HG03575 (cell line): Measurements from ENCODE around the gene MAMDC4.
"Not testable (repeated sequence)": the region's sequence is repeated elsewhere in the genome, so short reads cannot be mapped to it uniquely, and the experiment has no call there.

Experiments used
- ATAC-seq: cut with Tn5 transposase; IDR thresholded peaks from one replicate; pipeline ENCODE4 v1.9.1; 2021; ENCODE audit not compliant: unreplicated experiment, insufficient number of reproducible peaks, low FRiP score; ENCODE audit errors: extremely low read depth

Gene MAMDC4

DNA sequence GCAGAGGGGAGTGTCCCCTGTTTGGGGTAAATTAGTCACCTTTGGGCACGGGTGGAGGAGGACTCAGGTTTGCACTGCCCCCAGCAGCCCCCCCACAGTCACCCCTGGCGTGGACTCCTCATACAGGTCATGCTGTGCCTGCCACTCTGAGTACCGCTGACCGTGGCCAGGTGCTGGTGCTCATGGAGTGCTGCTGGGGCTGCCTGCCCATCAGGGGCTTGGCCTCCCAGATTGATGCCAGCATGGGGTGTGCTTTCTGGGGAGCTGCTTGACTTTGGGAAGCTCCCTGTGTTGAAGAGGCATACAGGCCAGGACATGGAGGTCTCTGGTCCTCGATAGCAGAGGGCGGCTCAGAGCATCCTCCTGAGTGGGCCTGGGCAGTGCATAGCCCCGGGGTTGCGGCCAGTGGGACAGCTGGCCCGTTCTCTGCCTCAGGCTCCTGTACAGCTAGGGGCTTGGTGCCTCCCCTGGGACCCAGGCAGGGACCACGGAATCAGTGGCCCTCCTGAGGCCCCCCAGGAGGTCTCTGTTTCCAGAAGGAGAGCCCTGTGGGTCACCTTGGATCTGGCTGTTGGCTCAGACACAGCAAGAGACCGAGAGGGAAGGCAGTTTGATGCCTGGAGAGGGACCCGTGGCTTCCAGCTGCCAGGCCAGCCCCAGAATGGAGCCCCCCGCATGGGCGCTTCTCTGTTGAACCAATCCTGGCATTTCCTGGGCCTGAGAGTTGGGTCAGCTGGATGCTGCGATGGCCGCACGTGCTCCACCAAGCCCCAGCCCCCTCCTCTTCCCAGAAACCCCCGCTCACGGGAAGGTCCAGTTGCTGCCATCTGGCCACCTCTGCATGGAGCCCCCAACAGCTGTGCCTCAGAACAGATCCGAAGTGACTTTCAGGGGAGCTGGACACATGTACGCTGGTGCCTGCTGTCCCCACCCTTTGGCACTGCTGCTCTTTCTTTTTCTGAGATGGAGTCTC is 15.9 kb upstream of the MAMDC4 start:
- no peak for ATAC-seq

DNA sequence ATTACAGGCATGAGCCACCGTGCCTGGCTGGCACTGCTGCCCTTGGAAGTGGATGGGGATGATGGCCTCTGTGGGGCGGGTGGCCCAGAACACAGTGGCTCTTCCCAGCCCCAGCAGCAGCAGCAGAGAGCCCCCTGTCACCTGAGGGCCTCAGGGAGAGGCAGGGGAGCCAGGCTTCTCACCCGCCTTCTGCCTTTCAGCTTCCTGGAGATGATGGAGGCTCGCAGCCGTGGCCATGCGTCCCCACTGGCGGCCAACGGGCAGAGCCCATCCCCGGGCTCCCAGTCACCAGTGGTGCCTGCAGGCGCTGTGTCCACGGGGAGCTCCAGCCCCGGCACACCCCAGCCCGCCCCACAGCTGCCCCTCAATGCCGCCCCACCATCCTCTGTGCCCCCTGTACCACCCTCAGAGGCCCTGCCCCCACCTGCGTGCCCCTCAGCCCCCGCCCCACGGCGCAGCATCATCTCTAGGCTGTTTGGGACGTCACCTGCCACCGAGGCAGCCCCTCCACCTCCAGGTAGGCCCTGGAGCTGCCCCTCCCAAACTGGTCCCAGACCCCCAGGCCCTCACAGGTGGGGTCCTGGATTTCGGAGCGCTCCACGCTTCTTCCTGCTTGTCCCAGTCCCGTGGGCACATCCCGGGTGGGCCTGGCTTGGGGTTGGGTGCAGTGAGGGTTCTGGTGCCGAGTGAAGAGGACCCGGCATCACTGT is 14.8 kb upstream of the MAMDC4 start:
- ATAC-seq = no peak

DNA sequence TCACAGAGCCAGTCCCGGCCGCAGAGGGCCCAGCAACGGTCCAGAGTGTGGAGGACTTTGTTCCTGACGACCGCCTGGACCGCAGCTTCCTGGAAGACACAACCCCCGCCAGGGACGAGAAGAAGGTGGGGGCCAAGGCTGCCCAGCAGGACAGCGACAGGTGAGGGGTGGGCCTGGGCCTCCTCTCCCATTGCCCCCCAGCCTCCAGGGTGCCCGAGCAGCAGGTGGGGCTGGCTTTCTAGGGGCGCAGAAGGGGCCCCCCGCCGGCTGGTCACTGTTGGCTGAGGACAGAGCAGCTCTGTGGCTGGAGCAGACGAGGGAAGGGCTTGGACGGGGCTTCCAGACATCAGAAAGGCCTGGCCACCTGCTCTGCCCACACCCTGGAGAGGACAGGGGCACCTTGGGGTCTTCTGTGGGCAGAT is 14.3 kb upstream of the MAMDC4 start:
- ATAC-seq = not testable (repeated sequence)

DNA sequence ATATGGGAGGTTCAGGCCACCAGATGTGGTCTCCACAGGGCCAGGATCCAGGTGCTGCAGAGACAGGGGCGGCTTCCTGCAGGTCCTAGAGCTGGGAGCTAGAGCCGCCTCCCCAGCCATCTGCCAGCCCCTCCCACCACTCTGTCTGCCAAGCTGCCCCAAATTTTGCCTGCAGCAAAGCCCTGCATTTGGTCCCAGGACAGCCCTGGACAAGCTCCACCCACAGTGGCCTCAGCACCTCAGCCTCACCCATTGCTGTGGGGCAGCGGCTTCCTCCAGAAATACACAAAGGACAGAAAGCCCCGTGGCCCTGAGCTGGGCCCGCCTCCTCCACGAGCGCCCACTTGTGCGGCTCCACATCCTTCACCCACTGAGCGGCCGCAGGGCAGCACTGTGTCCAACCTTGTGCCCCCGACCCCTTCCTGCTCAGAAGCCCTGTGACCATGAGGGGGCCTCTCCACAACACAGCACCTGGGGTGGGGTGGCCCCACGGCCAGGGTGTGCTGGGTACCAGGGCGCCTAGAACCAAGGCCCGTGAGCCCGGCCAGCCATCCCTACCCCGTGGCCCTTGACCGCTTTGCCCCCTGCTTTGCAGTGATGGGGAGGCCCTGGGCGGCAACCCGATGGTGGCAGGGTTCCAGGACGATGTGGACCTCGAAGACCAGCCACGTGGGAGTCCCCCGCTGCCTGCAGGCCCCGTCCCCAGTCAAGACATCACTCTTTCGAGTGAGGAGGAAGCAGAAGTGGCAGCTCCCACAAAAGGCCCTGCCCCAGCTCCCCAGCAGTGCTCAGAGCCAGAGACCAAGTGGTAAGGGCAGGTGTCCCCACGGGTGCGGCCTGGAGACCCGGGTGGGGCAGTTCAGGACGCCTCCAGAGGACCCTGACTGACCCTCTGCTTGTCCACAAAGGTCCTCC is 13.6 kb upstream of the MAMDC4 start:
- no peak for ATAC-seq

DNA sequence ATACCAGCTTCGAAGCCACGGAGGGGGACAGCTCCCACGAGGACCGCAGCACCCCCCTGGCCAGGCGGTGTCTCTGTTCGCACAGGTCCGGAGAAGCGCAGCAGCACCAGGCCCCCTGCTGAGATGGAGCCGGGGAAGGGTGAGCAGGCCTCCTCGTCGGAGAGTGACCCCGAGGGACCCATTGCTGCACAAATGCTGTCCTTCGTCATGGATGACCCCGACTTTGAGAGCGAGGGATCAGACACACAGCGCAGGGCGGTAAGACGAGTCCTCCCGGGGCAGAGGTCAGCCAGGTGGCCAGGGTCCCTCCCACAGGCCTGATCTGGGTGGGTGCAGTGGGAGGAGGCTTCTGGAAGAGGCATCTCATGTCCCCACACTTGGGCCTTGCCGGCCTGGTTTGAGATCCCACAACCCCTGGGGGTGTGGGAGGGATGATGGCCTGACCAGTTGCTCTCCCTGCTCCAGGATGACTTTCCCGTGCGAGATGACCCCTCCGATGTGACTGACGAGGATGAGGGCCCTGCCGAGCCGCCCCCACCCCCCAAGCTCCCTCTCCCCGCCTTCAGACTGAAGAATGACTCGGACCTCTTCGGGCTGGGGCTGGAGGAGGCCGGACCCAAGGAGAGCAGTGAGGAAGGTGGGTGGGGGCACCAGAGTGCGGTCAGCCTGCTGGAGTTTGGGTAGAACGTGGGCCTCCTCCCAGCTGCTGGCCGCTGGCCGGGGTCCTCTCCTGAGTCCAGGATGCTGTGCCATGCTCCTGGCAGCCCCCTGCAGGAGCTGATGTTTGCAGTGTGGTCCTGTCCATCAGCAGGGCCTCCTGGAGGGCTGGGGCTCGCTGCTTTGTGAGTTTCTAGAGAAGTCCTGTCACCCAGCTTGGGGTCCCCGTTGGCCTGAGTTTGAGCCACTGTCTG is 12.7 kb upstream of the MAMDC4 start:
- ATAC-seq = no peak

DNA sequence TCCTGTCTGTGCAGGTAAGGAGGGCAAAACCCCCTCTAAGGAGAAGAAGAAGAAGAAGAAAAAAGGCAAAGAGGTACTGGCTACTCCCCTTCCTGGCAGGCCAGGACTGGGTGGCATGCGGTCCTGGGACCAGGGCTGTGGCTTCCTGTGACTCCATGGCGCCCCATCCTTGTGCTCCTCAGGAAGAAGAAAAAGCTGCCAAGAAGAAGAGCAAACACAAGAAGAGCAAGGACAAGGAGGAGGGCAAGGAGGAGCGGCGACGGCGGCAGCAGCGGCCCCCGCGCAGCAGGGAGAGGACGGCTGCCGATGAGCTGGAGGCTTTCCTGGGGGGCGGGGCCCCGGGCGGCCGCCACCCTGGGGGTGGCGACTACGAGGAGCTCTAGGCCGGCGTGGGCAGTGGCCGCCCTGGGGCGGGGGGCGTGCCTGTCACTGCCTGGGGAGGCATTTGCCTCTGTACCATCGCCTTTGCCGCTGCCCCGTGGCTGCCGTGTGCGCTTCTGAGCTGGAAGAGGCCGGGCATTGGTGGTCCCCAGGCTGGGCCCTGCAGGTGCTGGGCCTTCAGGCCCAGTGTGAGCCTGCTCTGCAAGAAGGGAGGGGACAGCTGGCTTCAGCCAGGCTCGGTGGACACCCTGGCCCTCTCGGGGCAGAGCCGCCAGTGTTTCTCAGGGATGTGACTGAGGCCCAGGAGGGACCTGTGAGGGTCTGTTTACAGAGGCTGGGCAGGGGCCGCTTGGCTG is 11.8 kb upstream of the MAMDC4 start:
- ATAC-seq = no peak

DNA sequence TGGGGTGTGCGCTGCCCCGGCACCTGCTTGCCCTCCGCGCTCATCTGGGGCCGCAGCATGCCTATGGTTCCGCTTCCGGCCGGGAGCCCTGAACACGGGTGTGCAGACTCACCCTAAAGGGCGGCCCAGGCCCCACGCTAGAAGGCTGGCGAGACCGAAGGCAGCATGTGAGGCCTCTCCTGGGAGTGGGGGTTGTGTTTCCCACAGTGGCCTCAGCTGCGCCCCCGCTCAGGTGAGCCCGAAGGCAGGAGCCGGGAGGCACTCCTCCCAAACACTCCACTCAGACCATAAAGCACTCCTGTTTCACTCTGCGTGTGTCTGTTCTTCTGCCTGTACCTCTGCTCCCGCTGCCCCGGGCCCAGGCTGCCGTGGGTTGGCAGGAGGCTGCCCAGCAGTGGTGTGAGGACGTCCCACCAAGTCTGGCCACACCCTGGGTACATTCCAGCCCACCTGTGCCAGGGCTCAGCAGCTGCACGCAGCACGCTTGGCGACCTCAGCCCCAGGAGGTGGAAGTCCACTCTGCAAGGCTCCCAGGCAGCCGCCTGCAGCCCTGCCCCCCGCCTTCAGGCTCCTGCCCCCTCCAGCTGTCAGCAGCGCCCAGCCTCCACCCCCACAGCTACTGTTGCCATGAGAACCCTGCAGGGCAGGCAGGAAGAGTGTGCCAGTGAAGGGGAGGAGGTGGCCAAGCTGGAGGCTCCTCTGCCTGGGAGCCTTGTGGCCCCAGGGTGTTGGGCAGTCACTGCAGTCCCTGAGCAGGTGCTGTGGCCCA is 11.1 kb upstream of the MAMDC4 start:
- ATAC-seq = no peak

DNA sequence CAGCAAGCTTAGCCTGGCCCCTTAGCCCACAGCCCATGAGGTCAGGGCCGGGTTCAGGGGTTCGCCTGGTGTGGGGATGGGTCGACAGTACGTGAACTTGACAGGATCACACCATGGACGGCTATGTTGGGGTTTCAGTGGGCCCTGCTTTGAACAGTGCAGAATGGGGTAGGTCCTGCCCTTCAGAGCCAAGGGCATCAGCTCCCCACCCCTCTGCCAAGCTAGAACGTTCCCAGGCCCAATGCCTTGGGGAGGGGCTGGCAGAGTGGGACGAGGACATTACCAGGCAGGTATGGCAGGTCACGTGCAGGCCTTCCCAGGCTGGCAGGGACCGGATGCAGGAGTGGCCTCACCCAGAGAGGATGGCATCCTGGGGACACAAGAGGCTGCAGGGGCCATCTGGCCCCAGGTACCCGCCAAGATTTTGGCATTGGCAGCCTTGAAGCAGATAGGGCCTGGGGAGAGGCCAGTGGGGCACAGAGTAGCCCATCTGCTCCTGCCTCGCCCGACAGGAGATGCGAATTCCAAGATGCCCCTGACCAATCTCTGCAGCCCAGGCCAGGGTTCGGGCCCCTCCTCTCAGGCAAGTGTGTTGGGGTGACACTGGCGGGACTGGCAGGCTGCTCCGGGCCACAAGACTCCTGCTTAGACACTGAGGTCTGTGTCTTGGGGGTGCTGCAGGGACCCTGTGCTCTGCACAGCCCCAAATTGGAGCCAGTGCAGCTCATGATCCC is 10.3 kb upstream of the MAMDC4 start:
- not testable (repeated sequence) for ATAC-seq

DNA sequence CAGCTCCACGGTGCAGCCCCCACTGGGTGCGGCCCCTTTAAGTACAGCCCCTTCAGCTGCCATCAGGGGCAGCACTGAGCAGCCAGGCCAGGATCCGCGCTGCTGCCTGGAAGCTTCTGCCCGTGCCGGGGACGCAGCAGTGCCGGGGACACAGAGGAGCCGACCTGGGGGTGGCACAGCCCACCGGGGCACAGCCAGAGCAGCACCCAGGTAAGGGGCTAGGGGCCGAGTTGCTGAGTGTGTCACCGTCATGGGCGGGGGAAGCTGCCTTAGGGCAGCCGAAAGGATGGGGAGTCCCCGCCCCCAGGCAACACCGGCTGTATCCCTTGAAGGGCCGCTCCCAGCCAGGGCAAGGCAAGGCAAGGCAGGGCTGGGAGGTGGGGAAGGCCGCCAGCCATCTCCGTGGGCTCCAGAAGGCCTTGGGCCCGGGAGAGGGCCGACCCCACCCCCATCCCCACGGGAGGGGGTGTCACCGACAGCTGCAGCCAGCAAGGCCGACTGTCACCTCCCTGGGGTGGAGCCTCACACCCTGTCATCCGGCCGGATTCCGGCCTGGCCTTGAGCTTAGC is 9.7 kb upstream of the MAMDC4 start, which contains the start of gene AJM1:
TSS of gene AJM1 (plus strand) at position 99 of the 569 bp plus-strand sequence. CDS start 1,937 bp downstream, outside the sequence.
- not testable (repeated sequence) for ATAC-seq

DNA sequence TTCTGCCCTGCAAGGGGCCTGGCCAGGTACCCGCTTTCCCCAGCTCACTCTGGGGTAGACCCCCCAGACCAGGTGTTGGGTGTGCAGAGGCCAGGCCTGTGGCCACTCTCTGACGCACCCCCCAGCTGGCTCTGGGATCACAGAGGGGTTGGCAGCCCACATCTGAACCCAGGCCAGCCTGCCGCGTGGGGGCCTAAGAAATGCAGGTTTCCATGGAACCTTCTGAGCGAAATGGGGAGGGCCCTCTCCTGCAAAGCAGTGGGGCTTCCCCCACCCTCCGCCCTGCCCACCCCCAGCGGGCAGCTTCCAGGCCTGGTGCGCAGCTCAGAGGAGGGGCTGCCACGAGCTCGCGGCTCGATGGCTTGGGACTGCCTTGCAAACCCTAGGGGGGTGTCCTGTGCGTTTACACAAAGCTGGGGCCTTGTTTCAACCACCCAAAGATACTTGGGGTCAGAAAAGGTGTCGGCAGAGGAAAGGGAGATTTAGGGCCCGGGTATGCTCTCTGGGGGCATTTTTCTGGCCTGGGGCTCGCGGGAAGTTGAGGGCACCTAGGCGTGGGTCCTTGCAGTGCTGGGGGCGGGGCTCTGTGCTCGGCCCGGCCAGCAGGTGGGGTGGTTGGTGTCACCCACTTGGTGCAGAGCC is 8.9 kb upstream of the MAMDC4 start:
- not testable (repeated sequence) for ATAC-seq

DNA sequence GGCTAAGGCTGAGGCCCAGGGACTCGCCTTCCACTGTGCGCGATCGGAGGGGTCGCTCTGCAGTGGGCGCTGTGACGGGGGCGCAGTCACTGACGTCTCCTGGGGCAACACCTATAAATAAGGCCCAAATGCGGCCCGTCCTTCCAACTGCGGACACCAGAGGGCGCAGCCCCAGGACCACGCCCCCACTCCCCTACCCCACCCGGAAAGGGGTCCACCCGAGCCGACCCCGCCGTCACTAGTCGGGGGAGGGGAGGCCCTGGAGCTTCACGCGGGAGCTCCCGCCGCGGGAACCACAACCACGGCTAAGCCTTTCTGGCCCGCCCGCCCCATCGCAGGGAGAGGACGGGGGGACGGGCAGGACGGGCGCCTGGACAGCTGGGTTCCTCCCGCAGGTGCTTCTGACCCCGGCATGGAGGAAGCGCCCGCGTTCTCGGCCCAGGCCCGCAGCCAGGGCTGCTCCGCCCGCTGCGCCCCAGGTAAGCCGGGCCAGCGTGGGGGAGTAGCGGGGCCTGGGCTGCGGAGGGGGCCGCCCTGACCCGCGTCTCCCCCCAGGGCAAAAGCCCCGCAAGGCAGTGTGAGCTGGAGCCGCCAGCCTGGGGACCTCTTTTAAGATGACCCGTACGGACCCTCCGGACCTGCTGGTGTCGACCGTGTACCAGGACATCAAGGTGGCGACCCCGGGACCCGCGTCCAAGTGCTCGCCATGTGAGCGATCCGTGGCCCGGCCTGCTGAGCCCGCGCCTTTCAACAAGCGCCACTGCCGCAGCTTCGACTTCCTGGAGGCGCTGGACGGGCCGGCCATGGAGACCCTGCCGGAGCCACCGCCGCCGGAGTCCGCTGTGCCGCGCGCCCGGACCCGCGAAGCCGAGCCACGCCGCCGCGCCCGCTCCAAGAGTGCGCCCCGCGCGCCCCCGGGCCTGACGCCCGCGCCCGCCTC is 8.1 kb upstream of the MAMDC4 start:
- ATAC-seq = not testable (repeated sequence)

DNA sequence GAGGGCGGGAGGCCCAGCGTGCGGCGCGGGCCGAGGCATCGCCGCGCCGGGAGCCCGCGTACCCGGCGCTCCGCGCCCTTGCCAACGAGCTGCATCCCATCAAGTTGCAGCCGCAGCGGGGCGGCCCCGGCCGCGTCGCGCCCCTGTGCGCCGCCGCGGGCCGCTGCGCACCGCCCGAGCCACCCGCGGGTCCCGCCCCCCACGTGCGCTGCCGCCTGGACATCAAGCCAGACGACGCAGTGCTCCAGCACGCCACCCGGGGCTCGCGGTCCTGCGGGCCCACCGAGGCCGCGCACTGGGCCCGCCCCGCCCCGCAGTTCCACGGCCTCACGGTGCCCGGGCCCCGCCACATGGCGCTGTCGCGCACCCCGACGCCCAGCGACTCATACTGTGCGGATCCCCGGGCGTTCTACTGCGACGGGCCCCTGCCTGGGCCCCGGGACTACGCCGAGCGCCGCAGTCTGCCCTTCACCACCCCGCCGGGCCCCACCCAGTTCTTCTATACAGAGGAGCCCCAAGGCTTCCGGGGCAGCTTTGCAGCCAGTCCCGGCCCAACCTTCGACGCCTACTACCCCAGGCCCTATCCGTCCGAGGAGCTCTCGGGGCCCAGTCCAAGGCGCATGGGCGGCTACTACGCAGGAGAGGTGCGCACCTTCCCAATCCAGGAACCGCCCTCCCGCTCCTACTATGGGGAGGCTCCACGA is 7.2 kb upstream of the MAMDC4 start:
- no peak for ATAC-seq

DNA sequence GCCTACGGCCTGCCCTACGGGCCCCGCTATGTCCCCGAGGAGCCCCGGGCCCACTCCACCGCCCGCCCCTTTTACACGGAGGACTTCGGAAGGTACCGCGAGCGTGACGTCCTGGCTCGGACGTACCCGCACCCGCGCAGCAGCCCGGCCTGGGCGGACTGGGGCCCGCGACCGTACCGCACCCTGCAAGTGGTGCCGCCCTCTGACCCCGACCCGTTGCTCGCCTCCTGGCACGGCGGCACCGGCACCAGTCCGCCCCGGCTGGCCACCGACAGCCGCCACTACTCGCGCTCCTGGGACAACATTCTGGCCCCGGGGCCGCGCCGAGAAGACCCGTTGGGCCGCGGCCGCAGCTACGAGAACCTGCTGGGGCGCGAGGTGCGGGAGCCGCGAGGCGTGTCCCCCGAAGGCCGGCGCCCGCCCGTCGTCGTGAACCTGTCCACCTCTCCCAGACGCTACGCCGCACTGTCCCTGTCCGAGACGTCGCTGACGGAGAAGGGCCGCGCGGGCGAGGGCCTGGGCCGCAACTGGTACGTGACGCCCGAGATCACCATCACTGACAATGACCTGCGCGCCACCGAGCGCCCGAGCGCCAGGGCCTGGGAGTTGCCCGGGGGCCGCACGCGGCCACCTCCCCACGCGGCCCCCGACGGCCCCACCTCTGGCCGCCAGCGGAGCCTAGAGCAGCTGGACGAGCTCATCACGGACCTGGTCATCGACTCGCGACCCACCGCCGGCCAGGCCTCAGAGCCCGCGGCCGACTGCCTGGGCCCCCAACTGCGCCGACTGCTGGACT is 6.5 kb upstream of the MAMDC4 start:
- no peak for ATAC-seq
